ENCODE measurements around the gene LPIN3.

GRCh38 chr20:41352106-41352505, 11.5 kb downstream of the LPIN3 start:
- TF ChIP-seq CTCF (IDR thresholded peaks at IDR 0.05) (no peak), POLR2A (IDR thresholded peaks at IDR 0.05) (no peak)

Data from upper lobe of left lung (tissue), 4 donors.